HG02943 (cell line): ENCODE measurements around the gene MROH8.
A peak's percentile ranks its signal among the peaks of the same experiment; 100 is the strongest.

Experiments
- ATAC-seq: cut with Tn5 transposase; IDR thresholded peaks from one replicate; pipeline ENCODE4 v1.9.1; 2021; ENCODE audit warnings: mild to moderate bottlenecking, low read depth, moderate library complexity; ENCODE audit not compliant: unreplicated experiment

MROH8 gene

GRCh38 chr20:37178839-37179682 lies at the start of gene MROH8, which contains the start of gene RPN2:
TSS of gene MROH8 (minus strand) at chr20:37179548.
TSS of gene RPN2 (plus strand) at chr20:37179330. CDS start at chr20:37179357, 27 bp downstream.
- peak; percentile 80 for ATAC-seq

DNA sequence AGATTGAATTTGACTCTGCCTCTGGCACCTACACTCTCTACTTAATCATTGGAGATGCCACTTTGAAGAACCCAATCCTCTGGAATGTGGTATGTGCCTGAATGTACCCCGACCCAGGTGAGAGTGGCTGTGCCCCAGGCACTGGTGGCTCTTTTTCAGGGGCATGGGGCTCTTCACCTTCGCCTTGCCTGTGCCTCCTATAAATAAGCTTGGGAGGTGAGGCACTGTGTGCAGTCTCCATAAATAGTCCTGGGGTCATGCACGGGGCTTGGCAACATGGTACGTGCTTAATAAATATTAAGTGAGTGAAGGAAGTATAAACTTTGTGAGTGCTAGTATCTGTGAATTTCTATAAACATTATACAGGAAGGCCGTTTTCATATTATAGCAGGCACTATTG lies 49.3 kb upstream of the MROH8 start:
- no peak for ATAC-seq

DNA sequence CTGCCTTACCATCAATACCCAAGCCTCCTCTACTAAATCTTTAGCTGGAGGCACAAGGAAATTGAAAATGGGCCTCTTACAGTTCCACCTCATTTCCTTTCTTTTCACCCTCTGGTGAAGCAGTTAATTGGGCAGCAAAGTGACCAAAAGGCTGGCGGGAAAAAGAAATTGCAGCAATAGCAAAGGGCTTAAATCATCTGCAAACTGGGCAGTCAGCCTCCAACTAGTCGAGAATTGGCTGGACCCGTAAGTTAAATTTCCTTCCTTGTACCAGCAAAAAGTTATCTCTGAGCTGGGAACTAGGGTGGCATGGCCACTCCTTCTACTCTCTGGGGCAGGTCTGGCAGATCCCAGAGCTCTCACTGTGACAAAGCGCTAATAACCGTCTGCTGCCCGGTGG lies 48.7 kb upstream of the MROH8 start:
- ATAC-seq, result no peak

GRCh38 chr20:37226889-37227288 lies 47.5 kb upstream of the MROH8 start:
- no peak for ATAC-seq

DNA sequence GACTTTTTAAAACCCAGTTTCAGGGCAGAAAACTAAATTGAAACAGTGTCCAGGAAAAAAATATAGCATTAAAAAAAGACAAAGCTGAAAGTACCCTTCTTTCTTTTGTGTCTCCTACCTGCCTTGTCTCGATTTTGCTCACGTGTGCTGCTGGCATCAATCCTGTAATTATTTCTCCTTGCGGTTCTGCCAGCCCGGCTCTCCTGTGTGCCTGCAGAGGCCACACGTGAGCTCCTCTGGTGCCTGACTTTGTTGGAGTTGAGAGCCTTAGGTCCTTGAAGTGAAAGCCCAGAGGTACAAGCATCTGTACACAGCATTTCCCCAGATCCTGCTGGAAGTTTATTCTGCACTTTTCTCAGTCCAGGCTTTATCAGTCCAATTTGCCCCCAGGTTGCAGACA lies 45.8 kb upstream of the MROH8 start:
- ATAC-seq, result no peak

- no peak for ATAC-seq
Measured at GRCh38 chr20:37223053-37223452, 43.7 kb upstream of the MROH8 start.

GRCh38 chr20:37222086-37222485 lies 42.7 kb upstream of the MROH8 start:
- ATAC-seq, result no peak

DNA sequence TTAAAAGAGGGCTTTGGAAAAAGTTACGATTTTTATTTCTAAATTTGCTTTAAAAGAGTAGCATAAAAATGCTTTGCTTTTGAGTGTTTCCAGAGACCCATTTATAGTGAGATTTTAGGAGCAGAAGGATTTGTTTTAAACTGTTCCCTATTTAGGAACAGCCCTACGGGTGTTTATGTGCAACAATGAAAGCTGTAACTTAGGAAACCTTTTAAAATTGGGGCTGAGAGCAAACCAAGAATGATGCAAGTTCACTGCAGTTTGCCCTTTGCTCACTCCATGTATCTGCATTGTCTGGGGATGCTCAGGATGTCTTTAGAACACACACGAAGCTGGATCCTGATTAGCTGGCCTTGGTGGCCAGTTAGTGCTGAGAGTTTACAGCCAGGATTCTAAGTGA lies 41.4 kb upstream of the MROH8 start:
- no peak for ATAC-seq

GRCh38 chr20:37219751-37220668 lies 40.7 kb upstream of the MROH8 start:
- ATAC-seq, result no peak

DNA sequence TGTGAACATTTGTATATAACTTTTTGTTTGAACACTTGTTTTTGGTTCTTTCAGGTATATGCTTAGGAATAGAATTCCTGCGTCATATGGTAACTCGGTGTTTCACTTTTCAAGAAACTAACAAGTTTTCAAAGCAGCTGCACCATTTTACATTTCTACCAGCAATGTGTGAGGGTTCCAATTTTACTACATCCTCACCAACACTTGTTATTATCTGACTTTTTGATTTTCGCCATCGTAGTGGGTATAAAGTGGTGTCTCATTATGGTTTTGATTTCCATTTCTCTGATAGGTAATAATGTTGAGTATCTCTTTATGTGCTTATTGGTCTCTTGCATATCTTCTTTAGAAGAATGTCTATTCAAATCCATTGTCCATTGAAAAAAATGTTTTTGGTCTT lies 39.6 kb upstream of the MROH8 start:
- no peak for ATAC-seq

- no peak for ATAC-seq
Measured at GRCh38 chr20:37218441-37218840, 39.1 kb upstream of the MROH8 start.

DNA sequence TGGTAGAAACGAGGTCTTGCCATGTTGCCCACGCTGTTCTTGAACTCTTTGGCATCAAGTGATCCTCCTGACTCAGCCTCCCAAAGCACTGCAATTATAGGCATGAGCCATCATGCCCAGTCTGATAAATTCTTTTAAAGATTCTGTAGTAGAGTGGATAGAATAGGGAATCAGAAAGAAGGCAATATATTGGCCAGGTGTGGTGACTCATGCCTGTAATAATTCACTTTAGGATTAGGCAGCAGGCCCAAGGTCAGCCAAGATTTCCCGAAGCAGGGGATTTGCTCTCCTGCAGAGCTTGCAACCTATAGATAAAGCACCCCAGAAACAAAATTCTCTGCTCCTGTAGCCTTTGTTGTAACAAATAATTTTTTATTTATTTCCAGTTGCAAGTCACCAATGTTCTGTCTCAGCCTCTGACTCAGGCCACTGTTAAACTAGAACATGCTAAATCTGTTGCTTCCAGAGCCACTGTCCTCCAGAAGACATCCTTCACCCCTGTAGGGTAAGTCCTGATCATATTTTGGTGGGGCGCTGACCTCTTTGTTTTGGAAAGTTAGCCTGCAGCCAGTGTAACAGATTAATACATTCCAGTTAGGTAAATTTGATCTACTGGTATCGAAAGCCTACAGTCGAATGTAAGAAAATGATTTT lies 30.4 kb upstream of the MROH8 start:
- ATAC-seq, result no peak

DNA sequence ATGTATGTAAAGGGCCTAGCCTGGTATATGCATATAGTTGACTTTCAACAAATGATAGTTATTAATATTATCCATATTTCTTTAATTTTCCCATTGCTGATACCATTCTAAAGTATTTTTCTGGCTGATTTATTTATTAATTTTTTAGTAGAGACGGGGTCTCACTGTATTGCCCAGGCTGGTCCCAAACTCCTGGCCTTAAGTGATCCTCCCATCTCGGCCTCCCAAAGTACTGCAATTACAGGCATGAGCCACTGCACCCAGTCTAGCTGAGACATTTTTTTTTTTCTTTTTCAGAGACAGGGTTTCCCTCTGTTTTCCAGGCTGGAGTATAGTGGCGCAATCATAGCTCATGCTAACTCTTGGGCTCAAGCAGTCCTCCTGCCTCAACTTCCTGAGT lies 29.8 kb upstream of the MROH8 start:
- no peak for ATAC-seq

GRCh38 chr20:37207171-37207570 lies 27.8 kb upstream of the MROH8 start:
- ATAC-seq, result no peak

DNA sequence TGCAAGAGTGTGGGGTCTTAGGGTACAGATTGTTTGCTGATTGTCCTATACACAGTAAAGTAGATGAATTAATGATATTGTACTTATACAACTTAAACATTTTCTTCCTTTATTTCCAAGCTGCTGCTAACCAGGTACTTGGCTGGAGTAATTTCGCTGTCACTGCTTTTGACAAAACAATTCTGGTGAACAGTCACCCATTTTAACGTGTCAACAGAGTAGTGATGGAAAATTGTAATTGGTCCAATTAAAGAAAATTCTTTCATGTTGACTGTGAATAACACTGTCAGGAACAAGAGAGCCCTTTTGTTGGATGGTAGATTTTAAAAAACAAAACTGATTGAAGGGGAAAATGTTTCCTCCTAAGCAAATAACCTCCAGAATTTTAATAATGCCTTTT lies 26.4 kb upstream of the MROH8 start:
- no peak for ATAC-seq

- no peak for ATAC-seq
Measured at GRCh38 chr20:37205130-37205529, 25.8 kb upstream of the MROH8 start.

DNA sequence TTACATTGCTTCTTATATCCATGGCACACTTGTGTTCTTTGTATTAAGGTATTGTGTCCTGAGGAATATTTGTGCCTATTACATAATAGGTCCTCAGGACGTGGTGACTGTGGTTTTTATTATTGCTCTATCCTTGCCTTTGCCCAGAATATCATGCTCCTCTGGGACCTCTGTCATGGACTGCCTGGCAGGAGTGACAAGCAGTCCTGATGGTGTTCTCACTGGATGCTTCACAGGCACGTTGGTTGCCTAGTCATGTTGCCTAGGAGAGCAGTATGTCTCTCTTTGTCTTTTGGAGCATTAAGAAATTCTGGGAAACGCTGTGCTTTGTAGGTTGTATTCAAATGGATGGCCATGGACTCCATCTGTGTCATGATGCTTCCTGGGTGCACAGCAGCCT lies 24.7 kb upstream of the MROH8 start:
- ATAC-seq, result no peak

- no peak for ATAC-seq
Measured at GRCh38 chr20:37202267-37202943, 23.1 kb upstream of the MROH8 start.

- ATAC-seq, result no peak
Measured at GRCh38 chr20:37201827-37202162, 22.4 kb upstream of the MROH8 start.
